Measurements from ENCODE around the gene OR2L8.

Gene OR2L8

DNA sequence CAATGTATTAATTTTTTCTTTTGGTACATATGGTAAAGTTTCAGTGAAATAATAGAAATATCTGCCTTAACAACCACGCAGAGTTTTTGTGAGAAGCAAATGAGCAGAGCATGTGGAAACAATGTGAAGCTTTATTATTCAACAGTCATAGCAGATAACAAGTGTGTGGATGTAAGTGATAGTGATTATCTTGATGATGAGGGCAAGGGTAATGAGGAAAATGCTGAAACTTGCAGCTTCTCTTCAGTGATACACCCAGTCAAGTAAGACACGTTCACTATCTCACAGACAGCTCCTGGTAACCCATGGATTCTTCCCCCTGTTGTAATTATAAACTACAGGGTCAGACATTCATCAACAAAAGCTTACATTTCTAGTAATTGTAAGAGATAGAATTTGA is 50.2 kb downstream of the OR2L8 start:
- no peak for DNase-seq

All from midbrain (tissue), 1 donor.